MCF 10A (cell line): ENCODE data around the gene ROR1. TPM values are rescaled to one million over a fixed set of nuclear protein-coding genes. Genes with fewer than 3 reads are reported as not detected.
A peak's percentile ranks its signal among the peaks of the same experiment; 100 is the strongest.

Experiments
- BruUV-seq: library from RNA; stranded (reverse); fragments of 400-500 nt; replicated peaks from 2 replicates; lab custom pipeline; 2021; lab: Mats Ljungman, UMichigan
- CTCF ChIA-PET: fragments of 300-600 bp; sonication (Branson Sonifier 250); formaldehyde crosslinking; extraction: SDS; loops from one replicate; lab custom pipeline; 2021; ENCODE audit warnings: antibody characterized with exemption, inconsistent platforms; lab: Yijun Ruan, JAX
- POLR2A ChIA-PET: fragments of 300-600, 350-650 bp; sonication (Branson Sonifier 250); formaldehyde crosslinking; extraction: SDS; loops from one replicate; lab custom pipeline; 2020; ENCODE audit warnings: antibody characterized with exemption, inconsistent platforms; lab: Yijun Ruan, JAX
- DNase-seq: peaks from one replicate; pipeline ENCODE4 v3.0.0-alpha.2; 2018; ENCODE audit not compliant: unreplicated experiment
- H3K27ac Mint-ChIP-seq: one replicate; pipeline ENCODE4 v1.8.0; 2022; ENCODE audit warnings: mild to moderate bottlenecking, low read depth, mixed read lengths; ENCODE audit not compliant: unreplicated experiment
- H3K27me3 Mint-ChIP-seq: one replicate; pipeline ENCODE4 v1.8.0; 2022; ENCODE audit warnings: mixed read lengths; ENCODE audit not compliant: insufficient read depth, unreplicated experiment
- H3K36me3 Mint-ChIP-seq: one replicate; pipeline ENCODE4 v1.8.0; 2022; ENCODE audit warnings: mild to moderate bottlenecking, moderate library complexity, mixed read lengths; ENCODE audit not compliant: insufficient read depth, unreplicated experiment
- H3K4me1 Mint-ChIP-seq: one replicate; pipeline ENCODE4 v1.8.0; 2022; ENCODE audit warnings: mixed read lengths; ENCODE audit not compliant: insufficient read depth, unreplicated experiment
- H3K4me3 Mint-ChIP-seq: one replicate; pipeline ENCODE4 v1.8.0; 2022; ENCODE audit warnings: mild to moderate bottlenecking, moderate library complexity, mixed read lengths; ENCODE audit not compliant: unreplicated experiment
- H3K9me3 Mint-ChIP-seq: one replicate; pipeline ENCODE4 v1.8.0; 2022; ENCODE audit warnings: mixed read lengths; ENCODE audit not compliant: unreplicated experiment
- CTCF ChIP-seq: fragments of 200-600 bp; IDR thresholded peaks from one replicate; pipeline ENCODE4 v1.8.0; 2022; ENCODE audit warnings: antibody characterized with exemption, mild to moderate bottlenecking; ENCODE audit not compliant: unreplicated experiment
- intact Hi-C: fragments of 100-400 bp; cut with micrococcal nuclease; formaldehyde crosslinking; loops from 2 replicates; pipeline ENCODE4 v1.14.1; 2022
- total RNA-seq: library from RNA; stranded (reverse); gene quantifications from 2 replicates; pipeline ENCODE4 v1.2.3, GENCODE V29; 2022

ROR1 gene
- total RNA-seq, 1 experiment from 2014 or later, result 4.6 TPM

GRCh38 chr1:63831409-63831808, 57.6 kb downstream of the ROR1 start:
- Mint-ChIP-seq H3K4me3 (no peak overlapping the region), H3K4me1 (peaks cover 30% of the 10 kb centered on the region), H3K27ac (no peak overlapping the region), H3K27me3 (no peaks in the 10 kb centered on the region), H3K36me3 (no peaks in the 10 kb centered on the region), H3K9me3 (no peaks in the 10 kb centered on the region)
- no peak for TF ChIP-seq CTCF
- DNase-seq, result no peak
- CTCF ChIA-PET, result interaction anchor here (0.6 kb wide), 1 partner anchor 61 kb away, joined by 4 read pairs; no protein-coding TSS in a partner anchor
- POLR2A ChIA-PET, result no interaction called here
- no TSS peak for BruUV-seq
- intact Hi-C loops, result no loop called here

- no peaks in the 10 kb centered on the region for H3K27me3 Mint-ChIP-seq
- H3K9me3 Mint-ChIP-seq, result no peaks in the 10 kb centered on the region
- BruUV-seq, result no TSS peak
- intact Hi-C loops, result no loop called here
- ChIA-PET CTCF (interaction anchor here (0.5 to 2.0 kb wide), 5 partner anchors 11 to 1004 kb away, joined by 3 to 9 read pairs (median 4); no protein-coding TSS in a partner anchor), POLR2A (no interaction called here)
- no peak for TF ChIP-seq CTCF
- H3K4me3 Mint-ChIP-seq, result no peak overlapping the region
- H3K36me3 Mint-ChIP-seq, result no peaks in the 10 kb centered on the region
- H3K27ac Mint-ChIP-seq, result no peak overlapping the region
- H3K4me1 Mint-ChIP-seq, result peaks cover 22% of the 10 kb centered on the region
- DNase-seq, result no peak
Observed at GRCh38 chr1:63833363-63834119, 59.7 kb downstream of the ROR1 start.

GRCh38 chr1:63835128-63835527, 61.3 kb downstream of the ROR1 start:
- no peak overlapping the region for H3K4me3 Mint-ChIP-seq
- intact Hi-C loops, result no loop called here
- peaks cover 15% of the 10 kb centered on the region for H3K4me1 Mint-ChIP-seq
- H3K27me3 Mint-ChIP-seq, result no peaks in the 10 kb centered on the region
- H3K36me3 Mint-ChIP-seq, result no peaks in the 10 kb centered on the region
- ChIA-PET CTCF (interaction anchor here (0.5 to 0.6 kb wide), 3 partner anchors 99 to 408 kb away, joined by 3 to 4 read pairs (median 4); no protein-coding TSS in a partner anchor), POLR2A (no interaction called here)
- DNase-seq, result peak; percentile 43
- no peak for TF ChIP-seq CTCF
- H3K9me3 Mint-ChIP-seq, result no peaks in the 10 kb centered on the region
- no peak overlapping the region for H3K27ac Mint-ChIP-seq
- no TSS peak for BruUV-seq

GRCh38 chr1:63836374-63836773, 62.6 kb downstream of the ROR1 start:
- POLR2A ChIA-PET, result interaction anchor here (0.7 kb wide), 1 partner anchor 8 kb away, joined by 4 read pairs; no protein-coding TSS in a partner anchor
- H3K27ac Mint-ChIP-seq, result no peak overlapping the region
- no TSS peak for BruUV-seq

More at GRCh38 chr1:63836374-63836773, 62.6 kb downstream of the ROR1 start:
- peaks cover 15% of the 10 kb centered on the region for H3K4me1 Mint-ChIP-seq
- no peak overlapping the region for H3K4me3 Mint-ChIP-seq
- DNase-seq, result no peak
- no peaks in the 10 kb centered on the region for H3K36me3 Mint-ChIP-seq
- CTCF ChIA-PET, result interaction anchor here (1.0 kb wide), 1 partner anchor 145 kb away, joined by 5 read pairs; no protein-coding TSS in a partner anchor
- H3K9me3 Mint-ChIP-seq, result no peaks in the 10 kb centered on the region
- intact Hi-C loops, result no loop called here
- TF ChIP-seq CTCF, result no peak
- H3K27me3 Mint-ChIP-seq, result no peaks in the 10 kb centered on the region
